NOMO-1 (cell line): ENCODE results near the gene AAMP.
A peak's percentile ranks its signal among the peaks of the same experiment; 100 is the strongest.

Experiments
- DNase-seq, 2 experiments: peaks; one replicate each; lab custom pipeline; 2025; ENCODE audit not compliant: unreplicated experiment in 2 of 2; lab: John Stamatoyannopoulos, UW

AAMP gene

GRCh38 chr2:218294430-218295022 is 24.6 kb upstream of the AAMP start:
- no peak for DNase-seq

- DNase-seq, result no peak
Observed at GRCh38 chr2:218293715-218294429, 23.9 kb upstream of the AAMP start.

GRCh38 chr2:218292048-218293014 is 22.4 kb upstream of the AAMP start, which contains the start of gene TMBIM1:
Gene TMBIM1 (minus strand): TSS chr2:218292503. CDS start chr2:218282141, 10,362 bp downstream.
- peak; percentile 76 to 87 for DNase-seq

- DNase-seq, result no peak
Observed at GRCh38 chr2:218291318-218292047, 21.5 kb upstream of the AAMP start.

- DNase-seq, result peak; percentile 44 to 53
Observed at GRCh38 chr2:218290316-218291261, 20.7 kb upstream of the AAMP start.

- no peak for DNase-seq
Observed at GRCh38 chr2:218289639-218290315, 19.8 kb upstream of the AAMP start.

GRCh38 chr2:218286570-218287459 is 16.9 kb upstream of the AAMP start:
- peak; percentile 88 for DNase-seq

- no peak for DNase-seq
Observed at GRCh38 chr2:218285604-218286003, 15.7 kb upstream of the AAMP start.

- no peak for DNase-seq
Observed at GRCh38 chr2:218284106-218284811, 14.3 kb upstream of the AAMP start.

- no peak for DNase-seq
Observed at GRCh38 chr2:218282173-218282991, 12.4 kb upstream of the AAMP start.

GRCh38 chr2:218281449-218281848 is 11.5 kb upstream of the AAMP start:
- no peak for DNase-seq

- no peak for DNase-seq
Observed at GRCh38 chr2:218280260-218280870, 10.4 kb upstream of the AAMP start.

- no peak for DNase-seq
Observed at GRCh38 chr2:218278531-218279360, 8.8 kb upstream of the AAMP start.

GRCh38 chr2:218277921-218278320 is 8.0 kb upstream of the AAMP start:
- no peak for DNase-seq
